Loucy (cell line): ENCODE data around the gene GOLIM4.

Experiments used
- H2AFZ ChIP-seq: fragments of 200-600 bp; sonication (generic); 2 replicates; pipeline ENCODE4 v1.6.0; 2016; ENCODE audit warnings: antibody characterized with exemption, mild to moderate bottlenecking, low read length, moderate library complexity
- H3F3A ChIP-seq: fragments of 200-600 bp; 2 replicates; pipeline ENCODE4 v1.6.0; 2016; ENCODE audit warnings: antibody characterized with exemption, low read depth, mild to moderate bottlenecking
- H3K27me3 ChIP-seq: fragments of 200-600 bp; sonication (generic); 2 replicates; pipeline ENCODE4 v1.6.1; 2014; ENCODE audit warnings: low read length, mild to moderate bottlenecking; ENCODE audit not compliant: insufficient read depth, poor library complexity, severe bottlenecking
- H3K36me3 ChIP-seq: fragments of 200-600 bp; sonication (generic); 2 replicates; pipeline ENCODE4 v1.6.1; 2016; ENCODE audit warnings: low read length; ENCODE audit not compliant: insufficient read depth
- H3K4me1 ChIP-seq: fragments of 200-600 bp; sonication (generic); 2 replicates; pipeline ENCODE4 v1.5.1; 2014; ENCODE audit warnings: low read length, mild to moderate bottlenecking; ENCODE audit not compliant: insufficient read depth, poor library complexity, severe bottlenecking
- H3K4me2 ChIP-seq: fragments of 200-600 bp; sonication (generic); 2 replicates; pipeline ENCODE4 v1.6.0; 2014; ENCODE audit warnings: antibody characterized with exemption, low read length, low read depth, mild to moderate bottlenecking; ENCODE audit not compliant: poor library complexity, severe bottlenecking
- H3K4me3 ChIP-seq: fragments of 200-600 bp; sonication (generic); 2 replicates; pipeline ENCODE4 v1.5.1; 2014; ENCODE audit warnings: low read length, mild to moderate bottlenecking, mixed read lengths; ENCODE audit not compliant: poor library complexity, severe bottlenecking
- H3K79me2 ChIP-seq: fragments of 200-600 bp; sonication (generic); 2 replicates; pipeline ENCODE4 v1.6.1; 2014; ENCODE audit warnings: low read length; ENCODE audit not compliant: insufficient read depth
- H3K9ac ChIP-seq: fragments of 200-600 bp; sonication (generic); 2 replicates; pipeline ENCODE4 v1.6.0; 2014; ENCODE audit warnings: mild to moderate bottlenecking, low read depth, low read length, moderate library complexity; ENCODE audit not compliant: poor library complexity, severe bottlenecking
- H3K9me2 ChIP-seq: fragments of 200-600 bp; sonication (generic); replicated peaks from 2 replicates; pipeline ENCODE4 v1.6.1; 2016; ENCODE audit warnings: low read depth, low read length, mixed read lengths
- H3K9me3 ChIP-seq: fragments of 200-600 bp; sonication (generic); 2 replicates; pipeline ENCODE4 v1.6.1; 2014; ENCODE audit warnings: mild to moderate bottlenecking, antibody characterized with exemption, low read length, low read depth; ENCODE audit not compliant: insufficient read depth
- H4K20me1 ChIP-seq: fragments of 200-600 bp; sonication (generic); 2 replicates; pipeline ENCODE4 v1.6.0; 2014; ENCODE audit warnings: antibody characterized with exemption, low read length, mild to moderate bottlenecking; ENCODE audit not compliant: insufficient read depth, poor library complexity, severe bottlenecking
- CTCF ChIP-seq: fragments of 200-600 bp; sonication (generic); conservative IDR thresholded peaks from 2 replicates; pipeline ENCODE4 v1.5.1; 2014; ENCODE audit warnings: mild to moderate bottlenecking, antibody characterized with exemption, low read length
- EZH2phosphoT487 ChIP-seq: fragments of 200-600 bp; IDR thresholded peaks from 2 replicates; pipeline ENCODE4 v1.6.1; 2018; ENCODE audit warnings: antibody characterized with exemption, mild to moderate bottlenecking, moderate library complexity, borderline replicate concordance

Gene GOLIM4

GRCh38 chr3:168094877-168095610 lies 680 bp downstream of the GOLIM4 start:
- peak overlapping the region; percentile 55 for H3K4me2 ChIP-seq
- TF ChIP-seq EZH2phosphoT487, result no peak
- TF ChIP-seq CTCF, result peak; percentile 15; the same call in 1 of the 2 replicates
- peak overlapping the region; percentile 47 for H2AFZ ChIP-seq
- peaks cover 49% of the 10 kb centered on the region for H3K79me2 ChIP-seq
- H3F3A ChIP-seq, result no peaks in the 10 kb centered on the region; the same call in 1 of the 2 replicates
- no peaks in the 10 kb centered on the region for H3K27me3 ChIP-seq
- H3K9me2 ChIP-seq, result no peaks in the 10 kb centered on the region
- H3K9me3 ChIP-seq, result no peaks in the 10 kb centered on the region
- peaks cover 28% of the 10 kb centered on the region for H3K4me1 ChIP-seq
- H4K20me1 ChIP-seq, result peaks cover 18% of the 10 kb centered on the region
- H3K9ac ChIP-seq, result peak overlapping the region; percentile 74
- no peaks in the 10 kb centered on the region for H3K36me3 ChIP-seq
- peak overlapping the region; percentile 82 for H3K4me3 ChIP-seq

GRCh38 chr3:168094580-168094876 lies 1.2 kb downstream of the GOLIM4 start:
- peaks cover 30% of the 10 kb centered on the region for H3K4me1 ChIP-seq
- no peaks in the 10 kb centered on the region for H3K9me3 ChIP-seq
- H3K4me2 ChIP-seq, result peak overlapping the region; percentile 55
- peak overlapping the region; percentile 74 for H3K9ac ChIP-seq
- H3K79me2 ChIP-seq, result peaks cover 53% of the 10 kb centered on the region
- peak overlapping the region; percentile 82 for H3K4me3 ChIP-seq
- TF ChIP-seq EZH2phosphoT487 (no peak), CTCF (no peak)
- H3K36me3 ChIP-seq, result no peaks in the 10 kb centered on the region
- no peaks in the 10 kb centered on the region; the same call in 1 of the 2 replicates for H3F3A ChIP-seq
- no peaks in the 10 kb centered on the region for H3K9me2 ChIP-seq
- peak overlapping the region; percentile 47; the same call in 1 of the 2 replicates for H2AFZ ChIP-seq
- H4K20me1 ChIP-seq, result peaks cover 18% of the 10 kb centered on the region
- H3K27me3 ChIP-seq, result no peaks in the 10 kb centered on the region

- Histone ChIP-seq H3K9ac (peak overlapping the region; percentile 74), H4K20me1 (peaks cover 18% of the 10 kb centered on the region), H3K79me2 (peaks cover 55% of the 10 kb centered on the region), H3K4me1 (peaks cover 31% of the 10 kb centered on the region), H3F3A (no peaks in the 10 kb centered on the region; the same call in 1 of the 2 replicates), H2AFZ (no peak overlapping the region), H3K9me2 (no peaks in the 10 kb centered on the region), H3K36me3 (no peaks in the 10 kb centered on the region), H3K4me3 (peak overlapping the region; percentile 82), H3K9me3 (no peaks in the 10 kb centered on the region), H3K27me3 (no peaks in the 10 kb centered on the region), H3K4me2 (peak overlapping the region; percentile 55)
- TF ChIP-seq EZH2phosphoT487, result no peak
- no peak for TF ChIP-seq CTCF
Observed at GRCh38 chr3:168093790-168094189, 1.9 kb downstream of the GOLIM4 start.
